ENCODE data around the gene ZNF544.

The ZNF544 gene

GRCh38 chr19:58228585-58229254 is at the start of gene ZNF544:
Gene ZNF544 (plus strand): TSS chr19:58228914. CDS start chr19:58244024, 15,110 bp downstream.
- peak; percentile 87 for DNase-seq (ENCODE audit: low read depth, low spot score)

DNA sequence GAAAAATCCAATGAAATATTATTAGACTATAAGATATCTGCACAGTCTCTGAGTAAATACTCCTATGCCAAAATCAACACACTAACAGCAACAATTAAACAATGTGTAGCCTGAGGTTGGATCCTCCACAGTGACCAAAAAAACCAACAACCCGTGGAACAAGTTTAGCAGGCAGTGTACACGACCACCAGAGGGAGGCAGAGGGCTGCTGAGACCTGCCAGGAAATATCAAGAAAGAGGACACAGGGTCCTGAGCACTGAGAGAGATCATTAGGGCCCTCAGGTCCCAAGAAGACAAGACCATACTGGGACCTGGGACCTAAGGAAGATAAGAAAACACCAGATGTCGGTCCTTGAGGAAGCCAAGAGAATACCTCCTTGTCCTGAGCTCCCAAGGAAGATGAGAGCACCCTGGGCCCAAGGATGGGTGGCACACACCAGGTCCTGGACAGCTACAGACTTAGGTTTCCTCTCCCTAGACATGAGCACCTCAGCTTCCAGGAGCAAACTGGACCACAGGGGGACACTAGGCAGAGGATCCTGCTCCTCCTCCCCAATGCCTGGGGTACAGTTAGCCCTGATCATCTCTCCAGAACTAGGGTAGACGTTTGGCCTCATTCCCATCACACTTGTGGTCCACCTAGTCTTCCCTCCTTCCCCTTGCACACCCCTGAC is 46.7 kb upstream of the ZNF544 start:
- peak; percentile 79 for DNase-seq (ENCODE audit: low read depth, low spot score)

GRCh38 chr19:58182577-58182988 is 46.1 kb upstream of the ZNF544 start:
- DNase-seq (ENCODE audit: low read depth, low spot score) = peak; percentile 21

DNA sequence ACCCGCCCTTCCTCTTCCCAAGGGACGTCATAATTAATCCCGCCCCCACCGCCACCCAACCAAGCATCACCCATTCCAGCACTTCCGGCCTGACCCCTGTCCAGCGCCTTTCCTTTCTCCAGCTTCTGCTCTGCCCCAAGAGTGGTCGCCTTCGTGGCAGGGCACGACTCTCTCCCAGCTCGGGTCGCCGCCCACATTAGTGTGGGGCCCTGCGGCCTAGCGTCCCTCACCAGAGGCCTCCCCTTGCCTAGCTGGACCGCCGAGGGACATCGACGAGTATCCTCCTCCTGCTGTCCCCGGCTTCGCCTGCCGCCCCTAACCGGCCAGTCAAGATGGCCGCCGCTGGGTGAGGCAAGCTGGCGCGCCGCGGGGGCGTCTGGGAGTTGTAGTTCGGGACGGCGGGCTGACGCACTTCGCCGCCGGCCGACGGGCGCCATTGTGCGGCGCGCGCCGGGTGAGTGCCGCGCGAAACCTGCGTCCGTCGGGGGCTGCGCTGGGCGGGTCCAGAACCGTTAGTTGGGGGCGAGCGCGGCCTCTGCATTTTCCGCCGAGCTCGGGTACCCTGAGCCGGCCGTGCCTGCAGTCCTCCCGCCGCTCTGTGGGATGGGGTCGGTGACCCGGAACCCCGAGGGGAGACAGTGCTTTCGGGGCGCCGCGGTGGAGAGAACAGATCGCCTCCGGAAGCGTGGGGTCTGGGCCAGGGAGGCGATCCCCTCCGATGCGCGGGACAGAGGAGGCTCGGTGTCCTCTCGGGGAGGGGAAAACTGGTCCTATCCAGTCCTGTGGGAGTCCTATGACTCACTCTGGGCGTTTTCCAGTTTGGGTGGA is 45.5 kb upstream of the ZNF544 start, which contains the start of gene ZNF274:
TSS of gene ZNF274 (plus strand) at position 73 of the 828 bp plus-strand sequence. CDS start 905 bp downstream, outside the sequence.
- peak; percentile 96 for DNase-seq (ENCODE audit: low read depth, low spot score)

GRCh38 chr19:58183817-58184215 is 44.9 kb upstream of the ZNF544 start:
- no peak for DNase-seq (ENCODE audit: low read depth, low spot score)

DNA sequence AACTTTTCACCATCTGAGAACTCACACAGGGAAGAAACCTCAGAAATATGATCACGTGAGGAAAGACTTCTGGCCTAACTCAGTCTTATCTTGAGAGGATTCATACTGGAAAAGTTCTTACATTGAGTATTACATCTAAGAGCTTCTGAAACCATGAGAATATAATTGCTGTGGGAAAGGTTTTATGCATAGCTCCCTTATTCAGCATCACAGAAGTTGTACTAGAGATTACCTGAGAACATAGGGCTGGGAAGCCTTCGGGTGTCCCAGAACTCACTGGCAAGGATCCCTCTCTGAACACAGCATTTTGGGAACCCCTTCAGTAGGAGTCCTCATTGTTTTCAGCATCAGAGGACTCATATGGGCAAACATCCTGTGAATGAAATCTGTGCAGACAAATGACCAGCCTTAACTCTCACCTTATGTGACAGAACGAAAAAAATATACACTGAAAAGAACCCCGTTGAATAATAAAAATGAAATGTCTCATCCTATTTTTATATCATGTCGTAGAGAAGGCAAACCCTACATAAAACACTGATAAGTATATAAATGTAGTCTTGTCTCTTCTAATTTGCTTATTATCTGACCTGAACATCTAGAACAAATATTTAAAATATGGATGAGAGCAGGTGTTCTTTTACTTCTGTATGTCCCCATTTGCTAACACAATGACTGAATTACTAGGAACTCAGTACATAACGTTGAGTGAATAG is 31.7 kb upstream of the ZNF544 start:
- peak; percentile 27 for DNase-seq (ENCODE audit: low read depth, low spot score)

GRCh38 chr19:58203814-58204475 is 24.8 kb upstream of the ZNF544 start:
- DNase-seq (ENCODE audit: low read depth, low spot score) = peak; percentile 11

GRCh38 chr19:58204566-58204965 is 24.1 kb upstream of the ZNF544 start:
- no peak for DNase-seq (ENCODE audit: low read depth, low spot score)

GRCh38 chr19:58209577-58209976 is 19.1 kb upstream of the ZNF544 start:
- DNase-seq (ENCODE audit: low read depth, low spot score) = no peak

DNA sequence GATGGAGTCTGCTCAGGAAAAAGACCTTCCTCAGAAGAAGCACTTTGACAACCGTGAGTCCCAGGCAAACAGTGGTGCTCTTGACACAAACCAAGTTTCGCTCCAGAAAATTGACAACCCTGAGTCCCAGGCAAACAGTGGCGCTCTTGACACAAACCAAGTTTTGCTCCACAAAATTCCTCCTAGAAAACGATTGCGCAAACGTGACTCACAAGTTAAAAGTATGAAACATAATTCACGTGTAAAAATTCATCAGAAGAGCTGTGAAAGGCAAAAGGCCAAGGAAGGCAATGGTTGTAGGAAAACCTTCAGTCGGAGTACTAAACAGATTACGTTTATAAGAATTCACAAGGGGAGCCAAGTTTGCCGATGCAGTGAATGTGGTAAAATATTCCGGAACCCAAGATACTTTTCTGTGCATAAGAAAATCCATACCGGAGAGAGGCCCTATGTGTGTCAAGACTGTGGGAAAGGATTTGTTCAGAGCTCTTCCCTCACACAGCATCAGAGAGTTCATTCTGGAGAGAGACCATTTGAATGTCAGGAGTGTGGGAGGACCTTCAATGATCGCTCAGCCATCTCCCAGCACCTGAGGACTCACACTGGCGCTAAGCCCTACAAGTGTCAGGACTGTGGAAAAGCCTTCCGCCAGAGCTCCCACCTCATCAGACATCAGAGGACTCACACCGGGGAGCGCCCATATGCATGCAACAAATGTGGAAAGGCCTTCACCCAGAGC is 16.2 kb upstream of the ZNF544 start:
- no peak for DNase-seq (ENCODE audit: low read depth, low spot score)

DNA sequence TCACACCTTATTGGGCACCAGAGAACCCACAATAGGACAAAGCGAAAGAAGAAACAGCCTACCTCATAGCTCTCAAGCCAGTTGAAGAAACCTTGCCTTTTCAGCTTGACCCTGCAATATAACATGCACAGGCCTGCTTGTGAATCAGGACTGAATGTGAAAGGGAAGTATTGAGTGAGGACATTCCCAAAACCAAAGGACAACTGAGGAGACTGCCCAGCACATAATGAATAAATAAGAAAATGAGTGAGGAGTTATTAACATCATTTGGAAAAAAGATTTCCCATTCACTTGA is 15.7 kb upstream of the ZNF544 start:
- DNase-seq (ENCODE audit: low read depth, low spot score) = no peak

DNA sequence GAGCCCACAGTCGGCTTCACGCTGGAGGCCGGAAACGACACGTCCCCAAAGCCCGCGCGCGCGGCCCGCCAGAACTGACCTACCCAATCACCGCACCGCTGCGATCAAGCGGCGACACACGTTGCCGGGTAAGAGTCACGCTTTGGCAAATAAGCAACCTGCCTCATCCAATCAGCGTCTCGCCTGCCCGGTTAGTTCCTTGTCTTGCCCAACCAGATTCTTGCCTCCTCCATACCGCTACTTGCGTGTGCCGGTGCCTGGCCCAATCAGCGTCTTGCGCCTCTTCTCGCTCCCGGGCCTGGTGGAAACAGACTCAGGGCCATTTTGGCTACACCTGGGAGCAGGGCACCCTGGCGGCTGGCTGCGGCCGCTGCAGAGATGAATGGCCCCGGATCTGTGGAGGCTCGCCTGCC is 11.6 kb upstream of the ZNF544 start:
- DNase-seq (ENCODE audit: low read depth, low spot score) = no peak

DNA sequence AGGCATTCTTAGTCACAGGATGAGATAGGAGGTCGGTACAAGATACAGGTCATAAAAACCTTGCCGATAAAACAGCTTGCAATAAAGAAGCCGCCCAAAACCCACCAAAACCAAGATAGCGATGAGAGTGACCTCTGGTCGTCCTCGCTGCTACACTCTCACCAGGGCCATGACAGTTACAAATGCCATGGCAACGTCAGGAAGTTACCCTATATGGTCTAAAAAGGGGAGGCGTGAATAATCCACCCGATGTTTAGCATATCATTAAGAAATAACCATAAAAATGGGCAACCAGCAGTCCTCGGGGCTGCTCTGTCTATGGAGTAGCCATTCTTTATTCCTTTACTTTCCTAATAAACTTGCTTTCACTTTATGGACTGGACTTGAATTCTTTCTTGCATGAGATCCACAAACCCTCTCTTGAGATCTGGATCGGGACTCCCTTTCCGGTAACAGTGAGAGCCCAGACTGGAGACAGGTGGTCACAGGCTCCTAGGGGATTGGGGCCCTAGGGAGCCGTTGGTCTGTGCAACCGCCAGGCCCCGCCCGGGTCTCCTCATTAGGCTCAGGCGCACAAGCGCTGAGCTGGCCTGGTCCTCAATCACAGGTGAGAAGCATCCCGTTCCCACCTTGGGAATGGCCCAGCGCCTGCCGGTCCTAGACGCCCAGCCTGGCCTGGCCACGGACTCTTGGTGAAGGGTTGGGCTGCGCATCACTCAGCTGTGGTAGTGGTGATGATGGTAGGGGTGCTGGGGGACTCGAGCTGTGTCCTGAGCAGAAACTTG is 10.9 kb upstream of the ZNF544 start:
- DNase-seq (ENCODE audit: low read depth, low spot score) = no peak

DNA sequence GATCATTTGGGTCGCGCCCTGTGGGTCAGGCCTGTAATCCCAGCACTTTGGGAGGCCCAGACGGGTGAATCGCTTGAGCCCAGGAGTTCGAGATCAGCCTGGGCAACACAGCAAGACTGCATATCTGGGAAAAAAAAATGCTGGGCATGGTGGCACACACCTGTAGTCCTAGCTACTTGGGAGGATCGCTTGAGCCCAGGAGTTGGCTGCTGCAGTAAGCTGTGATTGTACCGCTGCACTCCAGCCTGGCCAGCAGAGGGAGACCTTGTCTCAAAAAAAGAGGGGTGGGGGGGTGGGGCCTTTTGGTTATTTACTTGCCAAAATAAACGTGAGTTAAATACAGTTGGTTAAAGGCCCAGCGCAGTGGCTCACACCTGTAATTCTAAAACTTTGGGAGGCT is 9.8 kb upstream of the ZNF544 start:
- DNase-seq (ENCODE audit: low read depth, low spot score) = peak; percentile 37

DNA sequence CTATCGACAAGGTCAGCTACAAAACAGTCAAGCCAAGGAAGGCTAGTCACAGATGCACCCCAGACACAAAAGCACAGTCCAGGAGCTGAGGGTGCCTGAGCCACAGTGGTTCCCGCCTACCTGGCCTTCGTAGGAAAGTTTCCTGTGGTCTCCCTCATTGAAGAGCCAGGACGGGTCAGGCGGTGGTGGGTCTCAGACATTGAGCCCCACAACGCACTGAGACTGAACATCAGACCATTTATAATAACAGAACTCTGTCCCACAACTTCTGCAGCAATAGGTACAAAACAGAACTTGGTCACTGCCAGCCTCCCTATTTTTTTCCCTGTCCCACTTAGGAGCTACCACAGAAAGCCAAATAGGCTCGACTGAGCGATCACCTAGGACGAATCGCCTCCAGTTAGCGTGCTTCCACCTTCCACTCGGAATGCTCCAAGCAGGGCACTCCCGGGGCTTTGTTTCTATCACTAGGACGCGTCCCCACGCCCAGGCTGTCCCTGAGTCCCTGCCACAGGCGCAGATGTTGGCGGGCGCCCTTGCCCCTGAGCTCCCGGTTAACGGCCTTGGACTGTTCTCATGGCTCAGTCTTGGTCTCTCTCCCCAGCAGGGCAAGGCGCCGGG is 640 bp upstream of the ZNF544 start:
- DNase-seq (ENCODE audit: low read depth, low spot score) = peak; percentile 13

DNA sequence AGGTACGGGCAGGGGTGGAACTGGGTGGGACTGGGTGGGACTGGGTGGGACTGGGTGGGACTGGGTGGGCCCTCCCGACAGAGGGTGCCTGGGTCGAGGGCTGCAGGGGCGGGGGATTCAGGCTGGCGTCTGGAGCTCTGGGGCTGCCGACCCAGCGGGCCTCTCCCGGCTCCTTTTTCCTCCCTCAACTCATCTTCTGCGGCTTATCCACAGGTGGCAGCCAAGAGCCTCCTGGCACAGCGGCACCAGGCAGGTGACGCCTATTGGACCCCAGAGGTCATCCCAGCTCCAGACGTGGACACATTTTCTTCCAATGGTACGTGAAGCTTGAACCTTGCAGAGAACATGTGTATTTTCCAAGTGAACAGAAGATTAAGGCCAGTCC is 533 bp downstream of the ZNF544 start:
- peak; percentile 50 for DNase-seq (ENCODE audit: low read depth, low spot score)

DNA sequence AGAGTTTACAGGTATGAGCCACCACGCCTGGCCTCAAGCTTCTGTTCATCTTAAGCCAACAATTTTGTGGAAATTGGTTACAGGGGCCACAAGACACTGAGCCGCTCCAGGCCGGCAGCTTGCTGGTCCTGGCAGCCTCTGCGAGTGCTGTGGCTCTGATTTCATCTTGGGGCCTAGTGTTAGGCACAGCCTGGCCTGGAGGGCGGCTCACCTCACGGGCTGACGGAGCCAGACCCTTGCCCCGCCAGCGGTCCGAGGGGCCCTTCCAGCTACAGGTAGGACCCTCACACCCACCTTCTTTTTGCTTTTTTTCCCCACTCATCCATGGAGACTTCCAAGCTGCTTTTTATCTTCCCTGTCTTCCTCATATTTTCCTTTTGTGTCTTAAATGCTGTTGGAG is 8.6 kb downstream of the ZNF544 start:
- no peak for DNase-seq (ENCODE audit: low read depth, low spot score)

DNA sequence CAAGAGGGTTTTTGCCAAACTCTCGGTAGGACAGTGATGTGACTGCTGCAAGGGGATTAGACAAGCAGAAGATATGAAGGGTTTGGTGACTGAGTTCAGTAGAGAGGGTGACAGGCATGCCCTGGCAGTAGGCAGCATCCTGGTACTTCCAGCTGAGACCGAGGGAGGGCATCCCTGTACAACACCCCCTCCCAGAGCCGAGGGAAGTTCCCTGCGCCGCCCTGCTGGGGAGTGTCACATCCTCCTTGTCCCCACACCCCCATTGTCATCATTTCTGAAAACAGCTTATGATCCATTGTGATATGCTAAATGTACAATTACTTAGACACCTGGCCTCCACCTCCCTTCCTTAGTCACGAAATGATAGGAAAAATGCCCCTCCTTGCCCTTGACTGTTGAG is 14.6 kb downstream of the ZNF544 start:
- DNase-seq (ENCODE audit: low read depth, low spot score) = no peak

DNA sequence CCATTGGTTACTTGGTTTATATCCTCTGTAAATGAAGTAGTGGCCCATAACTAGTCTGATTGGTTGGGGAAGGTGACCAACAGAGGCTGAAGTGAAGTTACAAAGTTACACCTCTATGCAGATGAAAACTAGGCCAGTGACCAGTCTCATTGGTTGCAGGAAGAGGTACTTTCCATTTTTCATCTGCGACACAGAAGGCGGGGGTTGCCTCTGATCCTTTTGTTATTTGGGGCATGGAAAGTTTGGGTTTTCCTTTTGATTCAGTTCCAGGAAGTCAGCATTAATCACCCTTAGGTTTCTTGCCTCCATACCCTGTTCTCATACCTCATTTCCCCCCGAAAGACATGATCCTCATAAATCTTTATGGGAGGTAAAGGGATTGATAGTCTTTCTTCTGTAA is 20.2 kb downstream of the ZNF544 start:
- no peak for DNase-seq (ENCODE audit: low read depth, low spot score)

Data from ELF-1 (cell line).